Cardiac muscle cell (in vitro differentiated cells and primary cell): ENCODE measurements around the gene EGFL7. TPM values are rescaled to one million over a fixed set of nuclear protein-coding genes. Genes with fewer than 3 reads are reported as not detected.

Experiments used
- DNase-seq, 2 donors: peaks; one replicate each; pipeline versions ENCODE4 v3.0.0 to v3.0.0-alpha.2; 2010 to 2017; ENCODE audit warnings: low read depth in 1 of 2, low spot score in 1 of 2
- H3K27ac ChIP-seq: fragments of 200-600 bp; sonication (generic); 2 replicates; pipeline ENCODE4 v1.5.1; 2016
- H3K27me3 ChIP-seq: fragments of 200-600 bp; sonication (generic); 2 replicates; pipeline ENCODE4 v1.6.0; 2016; ENCODE audit warnings: control low read depth
- H3K36me3 ChIP-seq: fragments of 200-600 bp; sonication (generic); 2 replicates; pipeline ENCODE4 v1.5.1; 2016; ENCODE audit warnings: control low read depth
- H3K4me1 ChIP-seq: fragments of 200-600 bp; sonication (generic); 2 replicates; pipeline ENCODE4 v1.8.1; 2017; ENCODE audit warnings: low read depth, mild to moderate bottlenecking, mixed run types
- H3K4me3 ChIP-seq: fragments of 200-600 bp; sonication (generic); 2 replicates; pipeline ENCODE4 v1.5.1; 2016; ENCODE audit warnings: mild to moderate bottlenecking
- H3K9me3 ChIP-seq: fragments of 200-600 bp; sonication (generic); 2 replicates; pipeline ENCODE4 v1.5.1; 2017; ENCODE audit warnings: low read depth, mild to moderate bottlenecking, control low read depth
- CTCF ChIP-seq: IDR thresholded peaks from 2 replicates; pipeline ENCODE4 v1.5.1; 2012; ENCODE audit warnings: low read depth, mild to moderate bottlenecking, low read length
- polyA plus RNA-seq: library from polyadenylated mRNA; unstranded; fragments of >200 nt; fragmentation: Nextera tagmentation; extraction: Ambion mirVana; gene quantifications from 2 replicates; pipeline ENCODE4 v1.2.1, GENCODE V29; 2016
- total RNA-seq: library from RNA; depleted of rRNA; stranded (reverse); fragments of >200 nt; gene quantifications from 2 replicates; pipeline ENCODE4 v1.2.3, GENCODE V29; 2016

EGFL7 gene
- total and polyA plus RNA-seq, 2 experiments from 2014 or later, result 50.9 to 82.9 TPM

- peak overlapping the region; percentile 32 for H3K27ac ChIP-seq
- no peaks in the 10 kb centered on the region for H3K36me3 ChIP-seq
- peak overlapping the region; percentile 33 for H3K4me3 ChIP-seq
- no peaks in the 10 kb centered on the region for H3K9me3 ChIP-seq
- peak in 1 of 2 donors; percentile 59 for DNase-seq
- H3K27me3 ChIP-seq, result no peaks in the 10 kb centered on the region
- no peak for TF ChIP-seq CTCF
- H3K4me1 ChIP-seq, result peaks cover 12% of the 10 kb centered on the region
Measured at GRCh38 chr9:136666372-136667213, 3.9 kb downstream of the EGFL7 start.

- H3K36me3 ChIP-seq, result no peaks in the 10 kb centered on the region
- no peak overlapping the region for H3K4me3 ChIP-seq
- peaks cover 12% of the 10 kb centered on the region for H3K4me1 ChIP-seq
- H3K27ac ChIP-seq, result peak overlapping the region; percentile 32
- TF ChIP-seq CTCF, result no peak
- no peaks in the 10 kb centered on the region for H3K27me3 ChIP-seq
- no peaks in the 10 kb centered on the region for H3K9me3 ChIP-seq
- no peak for DNase-seq
Measured at GRCh38 chr9:136667214-136667939, 4.7 kb downstream of the EGFL7 start.

GRCh38 chr9:136667940-136668760, 5.4 kb downstream of the EGFL7 start:
- TF ChIP-seq CTCF, result no peak
- no peaks in the 10 kb centered on the region for H3K9me3 ChIP-seq
- H3K27ac ChIP-seq, result no peak overlapping the region
- H3K27me3 ChIP-seq, result no peaks in the 10 kb centered on the region
- DNase-seq, result no peak
- H3K36me3 ChIP-seq, result no peaks in the 10 kb centered on the region
- H3K4me1 ChIP-seq, result peaks cover 12% of the 10 kb centered on the region
- H3K4me3 ChIP-seq, result no peak overlapping the region

GRCh38 chr9:136668983-136669790, 6.5 kb downstream of the EGFL7 start:
- Histone ChIP-seq H3K27ac (no peak overlapping the region), H3K9me3 (no peaks in the 10 kb centered on the region), H3K4me1 (peaks cover 12% of the 10 kb centered on the region), H3K27me3 (no peaks in the 10 kb centered on the region), H3K4me3 (no peak overlapping the region), H3K36me3 (no peaks in the 10 kb centered on the region)
- TF ChIP-seq CTCF, result no peak
- DNase-seq, result peak in 1 of 2 donors; percentile 33
